SK-N-SH (cell line): ENCODE results near the gene DR1. TPM values are rescaled to one million over a fixed set of nuclear protein-coding genes. Genes with fewer than 3 reads are reported as not detected.

Experiments
- CTCF ChIA-PET: fragments of 300-600, 350-600 bp; formaldehyde crosslinking; extraction: SDS; loops from one replicate; lab custom pipeline; 2021; lab: Yijun Ruan, JAX
- POLR2A ChIA-PET: fragments of 350-600 bp; sonication (Branson Sonifier 250); formaldehyde crosslinking; extraction: SDS; loops from one replicate; lab custom pipeline; 2020; ENCODE audit warnings: antibody characterized with exemption, inconsistent platforms; lab: Yijun Ruan, JAX
- DNase-seq: peaks from one replicate; pipeline ENCODE4 v3.0.0; 2012
- H2AFZ ChIP-seq: fragments of 200-600 bp; sonication (generic); 2 replicates; pipeline ENCODE4 v1.8.1; 2016; ENCODE audit warnings: antibody characterized with exemption, mild to moderate bottlenecking, low read depth
- H3F3A ChIP-seq: fragments of 200-600 bp; sonication (generic); replicated peaks from 2 replicates; pipeline ENCODE3; 2016; ENCODE audit warnings: antibody characterized with exemption, mild to moderate bottlenecking; ENCODE audit not compliant: insufficient read depth
- H3K27ac ChIP-seq, 2 experiments: fragments of 200-500 bp in 1 of 2; fragments of 200-600 bp in 1 of 2; sonication (Bioruptor generic) in 1 of 2; sonication (generic), shearing (Covaris generic) in 1 of 2; 2 replicates each; pipeline versions ENCODE4 v1.5.1 to v1.6.1; 2014 to 2016; ENCODE audit warnings: low read depth in 2 of 2, inconsistent platforms in 1 of 2, low read length in 1 of 2, mild to moderate bottlenecking in 1 of 2, mixed read lengths in 1 of 2
- H3K27me3 ChIP-seq: fragments of 200-600 bp; sonication (generic), shearing (Covaris generic); 2 replicates; pipeline ENCODE4 v1.6.1; 2016; ENCODE audit warnings: mixed run types; ENCODE audit not compliant: insufficient read depth
- H3K36me3 ChIP-seq, 2 experiments: fragments of 200-500 bp in 1 of 2; fragments of 200-600 bp in 1 of 2; sonication (Bioruptor generic) in 1 of 2; sonication (generic) in 1 of 2; replicated peaks in 1 of 2; 2 replicates each; pipeline versions ENCODE3 to v1.5.1; 2014 to 2016; ENCODE audit warnings: low read length in 1 of 2, mild to moderate bottlenecking in 1 of 2; ENCODE audit not compliant: insufficient read depth in 2 of 2, control insufficient read depth in 1 of 2
- H3K4me1 ChIP-seq, 2 experiments: fragments of 200-500 bp in 1 of 2; fragments of 200-600 bp in 1 of 2; sonication (Bioruptor generic) in 1 of 2; sonication (generic), shearing (Covaris generic) in 1 of 2; 2 replicates each; pipeline versions ENCODE4 v1.5.1 to v1.6.1; 2014 to 2016; ENCODE audit warnings: low read depth in 1 of 2, low read length in 1 of 2, mixed run types in 1 of 2; ENCODE audit not compliant: insufficient read depth in 2 of 2, control insufficient read depth in 1 of 2
- H3K4me2 ChIP-seq: fragments of 200-600 bp; sonication (generic), shearing (Covaris generic); 2 replicates; pipeline ENCODE4 v1.6.1; 2017; ENCODE audit warnings: mixed run types
- H3K4me3 ChIP-seq, 2 experiments: fragments of 200-500 bp in 1 of 2; fragments of 200-600 bp in 1 of 2; sonication (Bioruptor generic) in 1 of 2; sonication (generic), shearing (Covaris generic) in 1 of 2; 2 replicates each; pipeline versions ENCODE4 v1.5.1 to v1.8.1; 2014 to 2016; ENCODE audit warnings: low read depth in 2 of 2, inconsistent platforms in 1 of 2, low read length in 1 of 2, mild to moderate bottlenecking in 1 of 2, mixed read lengths in 1 of 2, moderate library complexity in 1 of 2
- H3K79me2 ChIP-seq: fragments of 200-600 bp; sonication (generic); 2 replicates; pipeline ENCODE4 v1.8.1; 2017; ENCODE audit warnings: mild to moderate bottlenecking; ENCODE audit not compliant: insufficient read depth
- H3K9ac ChIP-seq: fragments of 200-600 bp; sonication (generic); 2 replicates; pipeline ENCODE4 v1.6.1; 2017; ENCODE audit warnings: mixed run types
- H3K9me2 ChIP-seq: fragments of 200-600 bp; sonication (generic); 2 replicates; pipeline ENCODE4 v1.6.1; 2017; ENCODE audit warnings: mixed run types
- H3K9me3 ChIP-seq: fragments of 200-600 bp; sonication (generic); 2 replicates; pipeline ENCODE4 v1.6.1; 2017; ENCODE audit warnings: mixed run types, mild to moderate bottlenecking, moderate library complexity
- H4K20me1 ChIP-seq: fragments of 200-600 bp; sonication (generic); 2 replicates; pipeline ENCODE4 v1.6.1; 2017; ENCODE audit warnings: mild to moderate bottlenecking, mixed run types; ENCODE audit not compliant: insufficient read depth
- CHD2 ChIP-seq: fragments of 150-350 bp; IDR thresholded peaks from 2 replicates; pipeline ENCODE4 v1.6.1; 2018; ENCODE audit warnings: low read length; ENCODE audit not compliant: partially characterized antibody
- CTCF ChIP-seq: fragments of 200-600 bp; sonication (generic); IDR thresholded peaks from 2 replicates; pipeline ENCODE4 v1.6.1; 2017; ENCODE audit warnings: antibody characterized with exemption, mild to moderate bottlenecking, moderate library complexity
- EP300 ChIP-seq, 2 experiments: IDR thresholded peaks; 2 replicates each; pipeline versions ENCODE4 v1.4.0 to v1.6.1; 2012; ENCODE audit warnings: borderline replicate concordance in 1 of 2, low read depth in 1 of 2, low read length in 1 of 2
- FOSL2 ChIP-seq: IDR thresholded peaks from 2 replicates; pipeline ENCODE4 v1.4.0; 2012; ENCODE audit warnings: low read depth, mild to moderate bottlenecking, moderate library complexity, borderline replicate concordance
- GATA2 ChIP-seq: sonication (generic); formaldehyde crosslinking; IDR thresholded peaks from 2 replicates; pipeline ENCODE4 v1.5.0; 2020; ENCODE audit warnings: mild to moderate bottlenecking, missing genetic modification reagents
- NRF1 ChIP-seq: IDR thresholded peaks from 2 replicates; pipeline ENCODE4 v1.6.1; 2012; ENCODE audit warnings: low read depth, mild to moderate bottlenecking, low read length
- POLR2AphosphoS5 ChIP-seq: IDR thresholded peaks from 2 replicates; pipeline ENCODE4 v1.6.1; 2012; ENCODE audit warnings: low read depth, low read length
- RCOR1 ChIP-seq: fragments of 150-350 bp; IDR thresholded peaks from 2 replicates; pipeline ENCODE4 v1.6.1; 2017; ENCODE audit warnings: antibody characterized with exemption, low read length
- RFX5 ChIP-seq: IDR thresholded peaks from 2 replicates; pipeline ENCODE4 v1.6.1; 2012; ENCODE audit warnings: mild to moderate bottlenecking, improper control_type of control experiment, low read length
- RXRA ChIP-seq: IDR thresholded peaks from 2 replicates; pipeline ENCODE4 v1.4.0; 2012; ENCODE audit warnings: low read depth, mild to moderate bottlenecking, borderline replicate concordance
- SIN3A ChIP-seq: IDR thresholded peaks from 2 replicates; pipeline ENCODE4 v1.6.1; 2012; ENCODE audit warnings: low read depth, mild to moderate bottlenecking, low read length, moderate library complexity, borderline replicate concordance
- TCF12 ChIP-seq: IDR thresholded peaks from 2 replicates; pipeline ENCODE4 v1.4.0; 2012
- YY1 ChIP-seq: IDR thresholded peaks from 2 replicates; pipeline ENCODE4 v1.4.0; 2012; ENCODE audit warnings: low read depth, mild to moderate bottlenecking
- WGBS: methylation state at CpG from one replicate; pipeline ENCODE4 v1.1.6; 2017; ENCODE audit warnings: low lambda C conversion rate; 5-methylcytosine and 5-hydroxymethylcytosine counted together
- polyA plus RNA-seq, 3 experiments: library from polyadenylated mRNA; depleted of rRNA; stranded (reverse); fragments of >200 nt; gene quantifications; 2 replicates each; pipeline ENCODE4 v1.2.3, GENCODE V29; 2012
- TF ChIP-seq, protein P1 (sequence below): fragments of 150-350 bp; IDR thresholded peaks from 2 replicates; pipeline ENCODE4 v1.6.1; 2016; ENCODE audit warnings: mild to moderate bottlenecking, low read depth, low read length
- TF ChIP-seq, protein P2 (sequence below): IDR thresholded peaks from 2 replicates; pipeline ENCODE4; 2012
- TF ChIP-seq, protein P3 (sequence below): IDR thresholded peaks from 2 replicates; pipeline ENCODE4 v1.6.1; 2012; ENCODE audit warnings: mild to moderate bottlenecking, low read depth, low read length, moderate library complexity

DR1 gene
- polyA plus RNA-seq, 1 of the 3 experiments (the other 2 are of a cell fraction): 12.8 TPM

DNA sequence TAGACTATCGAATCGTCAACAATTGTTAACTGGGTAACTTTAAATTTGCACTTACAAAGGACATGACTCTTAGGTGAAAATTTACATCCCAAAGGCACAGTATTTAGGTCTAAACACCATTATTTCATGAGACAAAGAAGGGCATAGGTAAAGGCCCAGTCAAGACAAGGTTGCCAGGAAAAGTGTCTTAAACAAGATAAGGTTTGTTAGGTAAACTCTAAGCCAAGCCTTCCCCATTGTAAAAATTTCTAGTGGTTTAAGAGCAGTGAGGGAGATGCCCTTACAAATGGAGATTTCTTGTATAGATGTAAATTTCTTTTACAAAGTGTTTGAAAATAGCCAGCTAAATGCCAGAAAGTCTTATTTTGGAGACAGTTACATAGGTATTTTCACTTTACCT is 65.3 kb downstream of the DR1 start:
- Histone ChIP-seq H3K79me2 (no peaks in the 10 kb centered on the region), H3K4me2 (no peak overlapping the region), H3K4me1 (no peaks in the 10 kb centered on the region), H3K4me3 (no peak overlapping the region), H3F3A (no peaks in the 10 kb centered on the region), H3K27me3 (no peaks in the 10 kb centered on the region), H3K9ac (no peak overlapping the region), H3K27ac (no peak overlapping the region), H3K9me2 (no peaks in the 10 kb centered on the region), H3K36me3 (no peaks in the 10 kb centered on the region), H4K20me1 (no peaks in the 10 kb centered on the region), H2AFZ (no peak overlapping the region), H3K9me3 (no peaks in the 10 kb centered on the region; the same call in 1 of the 2 replicates)
- DNase-seq: no peak
- POLR2A ChIA-PET: no interaction called here
- WGBS: 86% methylated on average over 2 of the region's 2 CpGs
- CTCF ChIA-PET: no interaction called here
- TF ChIP-seq, protein P1, sequence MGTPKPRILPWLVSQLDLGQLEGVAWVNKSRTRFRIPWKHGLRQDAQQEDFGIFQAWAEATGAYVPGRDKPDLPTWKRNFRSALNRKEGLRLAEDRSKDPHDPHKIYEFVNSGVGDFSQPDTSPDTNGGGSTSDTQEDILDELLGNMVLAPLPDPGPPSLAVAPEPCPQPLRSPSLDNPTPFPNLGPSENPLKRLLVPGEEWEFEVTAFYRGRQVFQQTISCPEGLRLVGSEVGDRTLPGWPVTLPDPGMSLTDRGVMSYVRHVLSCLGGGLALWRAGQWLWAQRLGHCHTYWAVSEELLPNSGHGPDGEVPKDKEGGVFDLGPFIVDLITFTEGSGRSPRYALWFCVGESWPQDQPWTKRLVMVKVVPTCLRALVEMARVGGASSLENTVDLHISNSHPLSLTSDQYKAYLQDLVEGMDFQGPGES: no peak
- TF ChIP-seq POLR2AphosphoS5 (no peak), FOSL2 (no peak), TCF12 (no peak), GATA2 (CRISPR knock-in tag) (no peak), EP300 (IDR thresholded peaks at IDR 0.05; ENCODE audit: borderline replicate concordance in 1 of 2, low read depth in 1 of 2, low read length in 1 of 2) (no peak), RXRA (no peak), RCOR1 (no peak), NRF1 (no peak), YY1 (no peak), SIN3A (no peak), RFX5 (no peak), CTCF (no peak), CHD2 (no peak)
- TF ChIP-seq, protein P2, sequence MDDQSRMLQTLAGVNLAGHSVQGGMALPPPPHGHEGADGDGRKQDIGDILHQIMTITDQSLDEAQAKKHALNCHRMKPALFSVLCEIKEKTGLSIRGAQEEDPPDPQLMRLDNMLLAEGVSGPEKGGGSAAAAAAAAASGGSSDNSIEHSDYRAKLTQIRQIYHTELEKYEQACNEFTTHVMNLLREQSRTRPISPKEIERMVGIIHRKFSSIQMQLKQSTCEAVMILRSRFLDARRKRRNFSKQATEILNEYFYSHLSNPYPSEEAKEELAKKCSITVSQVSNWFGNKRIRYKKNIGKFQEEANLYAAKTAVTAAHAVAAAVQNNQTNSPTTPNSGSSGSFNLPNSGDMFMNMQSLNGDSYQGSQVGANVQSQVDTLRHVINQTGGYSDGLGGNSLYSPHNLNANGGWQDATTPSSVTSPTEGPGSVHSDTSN: no peak
- TF ChIP-seq, protein P3, sequence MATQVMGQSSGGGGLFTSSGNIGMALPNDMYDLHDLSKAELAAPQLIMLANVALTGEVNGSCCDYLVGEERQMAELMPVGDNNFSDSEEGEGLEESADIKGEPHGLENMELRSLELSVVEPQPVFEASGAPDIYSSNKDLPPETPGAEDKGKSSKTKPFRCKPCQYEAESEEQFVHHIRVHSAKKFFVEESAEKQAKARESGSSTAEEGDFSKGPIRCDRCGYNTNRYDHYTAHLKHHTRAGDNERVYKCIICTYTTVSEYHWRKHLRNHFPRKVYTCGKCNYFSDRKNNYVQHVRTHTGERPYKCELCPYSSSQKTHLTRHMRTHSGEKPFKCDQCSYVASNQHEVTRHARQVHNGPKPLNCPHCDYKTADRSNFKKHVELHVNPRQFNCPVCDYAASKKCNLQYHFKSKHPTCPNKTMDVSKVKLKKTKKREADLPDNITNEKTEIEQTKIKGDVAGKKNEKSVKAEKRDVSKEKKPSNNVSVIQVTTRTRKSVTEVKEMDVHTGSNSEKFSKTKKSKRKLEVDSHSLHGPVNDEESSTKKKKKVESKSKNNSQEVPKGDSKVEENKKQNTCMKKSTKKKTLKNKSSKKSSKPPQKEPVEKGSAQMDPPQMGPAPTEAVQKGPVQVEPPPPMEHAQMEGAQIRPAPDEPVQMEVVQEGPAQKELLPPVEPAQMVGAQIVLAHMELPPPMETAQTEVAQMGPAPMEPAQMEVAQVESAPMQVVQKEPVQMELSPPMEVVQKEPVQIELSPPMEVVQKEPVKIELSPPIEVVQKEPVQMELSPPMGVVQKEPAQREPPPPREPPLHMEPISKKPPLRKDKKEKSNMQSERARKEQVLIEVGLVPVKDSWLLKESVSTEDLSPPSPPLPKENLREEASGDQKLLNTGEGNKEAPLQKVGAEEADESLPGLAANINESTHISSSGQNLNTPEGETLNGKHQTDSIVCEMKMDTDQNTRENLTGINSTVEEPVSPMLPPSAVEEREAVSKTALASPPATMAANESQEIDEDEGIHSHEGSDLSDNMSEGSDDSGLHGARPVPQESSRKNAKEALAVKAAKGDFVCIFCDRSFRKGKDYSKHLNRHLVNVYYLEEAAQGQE: no peak
